Ishikawa (cell line): Measurements from ENCODE around the gene FAM98B.

ENCODE experiments used
- CEBPB ChIP-seq: IDR thresholded peaks from 2 replicates; pipeline ENCODE4 v1.6.1; 2012
- CREB1 ChIP-seq: IDR thresholded peaks from 2 replicates; pipeline ENCODE4 v1.6.1; 2012; ENCODE audit warnings: low read depth
- EGR1 ChIP-seq: IDR thresholded peaks from 2 replicates; pipeline ENCODE4 v1.6.1; 2012
- EP300 ChIP-seq: IDR thresholded peaks from 2 replicates; pipeline ENCODE4 v1.6.1; 2012; ENCODE audit warnings: borderline replicate concordance
- FOXM1 ChIP-seq: IDR thresholded peaks from 2 replicates; pipeline ENCODE4 v1.6.1; 2012; ENCODE audit warnings: low read depth, borderline replicate concordance
- NFIC ChIP-seq: IDR thresholded peaks from 2 replicates; pipeline ENCODE4 v1.6.1; 2012
- RAD21 ChIP-seq: IDR thresholded peaks from 2 replicates; pipeline ENCODE4 v1.6.1; 2012; ENCODE audit warnings: low read depth
- TAF1 ChIP-seq: IDR thresholded peaks from 2 replicates; pipeline ENCODE4 v1.6.1; 2012; ENCODE audit warnings: low read depth, mild to moderate bottlenecking
- TCF12 ChIP-seq: IDR thresholded peaks from 2 replicates; pipeline ENCODE4 v1.6.1; 2012; ENCODE audit warnings: low read depth
- TEAD4 ChIP-seq: IDR thresholded peaks from 2 replicates; pipeline ENCODE4 v1.6.1; 2012
- YY1 ChIP-seq: IDR thresholded peaks from 2 replicates; pipeline ENCODE4 v1.6.1; 2012; ENCODE audit warnings: low read depth
- ZBTB7A ChIP-seq: IDR thresholded peaks from 2 replicates; pipeline ENCODE4 v1.6.1; 2012; ENCODE audit warnings: low read depth
- TF ChIP-seq, protein P1 (sequence below): IDR thresholded peaks from 2 replicates; pipeline ENCODE4 v1.6.1; 2012
- TF ChIP-seq, protein P2 (sequence below): IDR thresholded peaks from 2 replicates; pipeline ENCODE4 v1.6.1; 2012
- TF ChIP-seq, protein P3 (sequence below): IDR thresholded peaks from 2 replicates; pipeline ENCODE4 v1.6.1; 2012; ENCODE audit warnings: low read depth, mild to moderate bottlenecking

The FAM98B gene

DNA sequence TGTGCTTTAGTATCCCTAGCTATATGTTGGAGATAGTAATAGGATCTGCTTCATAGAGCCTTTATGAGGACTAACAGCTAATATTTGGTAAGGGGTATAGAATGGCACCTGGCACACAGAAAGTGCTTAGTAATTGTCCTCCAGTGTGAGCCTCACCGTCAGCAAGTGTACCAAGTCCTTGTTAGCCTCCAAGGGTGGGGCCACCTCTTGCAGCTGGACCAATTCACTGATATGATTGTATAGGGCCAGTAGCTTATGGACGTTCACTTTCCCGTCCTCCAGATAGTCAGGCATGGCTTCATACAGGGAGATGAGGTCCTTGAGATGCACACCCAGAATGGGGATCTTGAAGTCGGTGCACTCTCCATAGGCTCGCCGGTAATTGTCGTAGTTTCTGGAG is 53.6 kb downstream of the FAM98B start:
- TF ChIP-seq CREB1: no peak

DNA sequence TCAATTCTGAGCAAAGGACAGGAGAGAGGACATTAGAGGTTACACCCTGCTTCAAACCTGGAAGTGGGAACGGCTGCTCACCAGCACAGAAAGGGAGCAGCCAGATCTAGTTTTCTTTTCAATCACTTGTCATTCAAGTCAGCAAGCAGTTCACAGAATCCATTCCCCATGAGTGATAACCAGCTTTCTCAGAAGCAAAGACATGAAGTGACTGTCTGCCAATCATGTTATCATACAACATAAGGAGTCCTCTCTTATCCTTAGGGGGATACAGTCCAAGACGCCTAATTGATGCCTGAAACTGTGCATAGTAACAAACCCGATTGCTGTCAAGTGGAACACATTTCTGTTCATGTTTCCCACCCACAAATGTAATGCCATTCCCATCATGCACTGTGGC is 54.7 kb downstream of the FAM98B start:
- no peak for TF ChIP-seq TCF12
- TF ChIP-seq, protein P1, sequence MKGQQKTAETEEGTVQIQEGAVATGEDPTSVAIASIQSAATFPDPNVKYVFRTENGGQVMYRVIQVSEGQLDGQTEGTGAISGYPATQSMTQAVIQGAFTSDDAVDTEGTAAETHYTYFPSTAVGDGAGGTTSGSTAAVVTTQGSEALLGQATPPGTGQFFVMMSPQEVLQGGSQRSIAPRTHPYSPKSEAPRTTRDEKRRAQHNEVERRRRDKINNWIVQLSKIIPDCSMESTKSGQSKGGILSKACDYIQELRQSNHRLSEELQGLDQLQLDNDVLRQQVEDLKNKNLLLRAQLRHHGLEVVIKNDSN: no peak
- TF ChIP-seq, protein P2, sequence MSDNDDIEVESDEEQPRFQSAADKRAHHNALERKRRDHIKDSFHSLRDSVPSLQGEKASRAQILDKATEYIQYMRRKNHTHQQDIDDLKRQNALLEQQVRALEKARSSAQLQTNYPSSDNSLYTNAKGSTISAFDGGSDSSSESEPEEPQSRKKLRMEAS: no peak
- TF ChIP-seq NFIC: no peak
- no peak for TF ChIP-seq TAF1
- no peak for TF ChIP-seq RAD21
- no peak for TF ChIP-seq ZBTB7A

DNA sequence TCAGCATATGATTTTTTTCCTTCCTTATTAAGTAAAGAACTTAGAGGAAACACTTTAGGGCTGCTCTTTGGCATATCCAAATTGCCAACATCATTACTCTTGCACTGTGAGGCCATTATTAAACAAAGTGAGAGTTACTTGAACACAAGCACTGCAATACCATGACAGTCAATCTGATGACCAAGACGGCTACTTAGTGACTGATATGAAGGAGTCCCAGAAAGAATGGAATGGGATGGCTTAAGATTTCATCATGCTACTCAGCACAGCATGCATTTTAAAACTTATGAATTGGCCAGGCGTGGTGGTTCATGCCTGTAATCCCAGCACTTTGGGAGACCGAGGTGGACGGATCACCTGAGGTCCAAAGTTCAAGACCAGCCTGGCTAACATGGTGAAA is 55.2 kb downstream of the FAM98B start:
- TF ChIP-seq ZBTB7A (no peak), FOXM1 (no peak), TAF1 (no peak), CEBPB (no peak)
- TF ChIP-seq, protein P1: no peak
- TF ChIP-seq, protein P2: no peak

DNA sequence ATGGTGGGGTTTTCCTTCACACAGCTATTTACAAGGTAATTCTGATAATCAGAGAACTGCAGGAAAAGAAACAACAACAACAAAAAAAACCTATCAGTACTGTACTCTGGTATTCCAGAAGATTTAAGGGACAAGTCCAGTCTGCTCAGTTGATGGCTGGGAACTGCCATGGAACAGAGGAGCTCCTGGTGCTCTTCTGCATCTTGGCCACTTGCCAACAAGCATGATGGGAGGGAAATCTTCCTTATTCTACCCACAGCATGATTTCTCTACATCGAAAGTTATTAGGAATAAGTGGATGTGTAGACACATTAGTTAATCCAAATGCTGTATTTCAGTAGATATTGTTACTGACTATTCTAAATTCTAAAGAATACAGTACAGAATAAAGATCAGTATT is 59.0 kb downstream of the FAM98B start:
- TF ChIP-seq TCF12 (no peak), NFIC (peak; percentile 51; the same call in 1 of the 2 replicates)

DNA sequence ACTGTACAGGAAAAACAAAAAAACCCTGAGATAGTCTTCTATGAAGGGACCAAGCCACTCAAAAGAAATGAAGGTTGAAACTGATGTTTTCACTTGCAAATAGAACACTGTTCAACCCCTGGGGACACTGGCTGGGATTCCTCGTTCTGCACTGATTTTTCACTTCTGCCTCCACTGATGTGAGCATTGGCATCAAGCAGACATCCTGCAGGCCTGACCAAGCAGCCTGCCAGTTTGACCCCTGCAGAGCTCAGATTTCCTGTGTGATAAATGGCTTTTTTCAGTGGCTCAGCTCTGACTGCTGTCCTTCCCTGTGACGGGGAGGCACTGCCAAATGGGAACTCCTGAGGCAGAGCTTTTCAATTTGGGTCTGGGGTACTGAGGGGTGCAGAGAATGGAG is 60.7 kb downstream of the FAM98B start:
- TF ChIP-seq RAD21 (no peak), CEBPB (no peak), NFIC (no peak), YY1 (no peak), CREB1 (no peak), FOXM1 (no peak), ZBTB7A (no peak)
- TF ChIP-seq, protein P2: no peak

DNA sequence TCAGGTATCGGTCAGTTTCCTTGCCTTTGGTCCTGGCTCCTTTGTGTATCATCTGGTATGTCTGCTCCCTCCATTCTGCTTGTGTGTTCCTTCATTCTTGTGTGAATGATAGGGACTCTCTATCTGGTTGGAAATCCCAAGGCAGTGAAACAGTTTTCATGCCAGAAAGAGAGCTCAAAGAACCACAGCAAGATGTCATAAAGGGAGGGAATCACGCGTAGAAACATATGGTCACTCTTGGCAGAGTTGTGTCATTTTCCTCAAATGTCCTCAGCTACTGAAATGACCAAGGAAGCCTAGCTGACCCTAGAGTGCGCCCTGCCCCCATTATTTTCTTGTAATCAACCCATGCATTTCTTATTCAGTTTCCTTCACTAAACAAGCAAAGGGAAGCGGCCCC is 62.7 kb downstream of the FAM98B start:
- TF ChIP-seq, protein P2: no peak
- TF ChIP-seq ZBTB7A: no peak
- TF ChIP-seq TAF1: no peak
- no peak for TF ChIP-seq EGR1

DNA sequence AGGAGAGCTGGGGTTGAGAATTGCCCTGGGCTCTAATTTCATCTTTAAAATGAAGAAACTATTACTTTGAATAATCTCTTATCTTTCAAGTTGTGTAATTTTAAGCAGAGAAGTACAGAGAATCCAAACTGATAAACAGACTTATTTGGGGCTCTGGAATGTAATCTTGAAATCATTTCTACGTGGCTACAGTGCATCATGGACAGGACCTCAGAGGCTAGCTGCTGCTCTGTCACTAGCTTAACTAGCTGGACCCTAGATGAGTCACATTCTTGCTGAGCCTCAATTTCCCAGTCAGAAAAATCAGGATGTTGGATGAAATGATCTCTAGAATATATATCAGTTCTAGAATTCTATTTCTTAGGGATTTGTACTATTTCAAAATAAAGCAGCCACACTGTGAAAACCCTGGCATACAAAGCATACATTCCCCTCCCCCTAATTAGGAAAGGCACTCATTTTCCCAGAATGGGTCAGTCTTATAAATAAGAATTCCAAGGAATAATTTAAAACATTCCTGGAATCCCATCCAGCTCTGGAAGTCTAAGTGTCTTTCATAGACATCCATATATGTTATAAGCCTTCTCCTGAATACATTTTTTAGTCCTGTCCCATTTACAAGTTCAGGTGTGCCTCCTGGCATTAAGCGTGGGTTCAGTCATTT is 63.5 kb downstream of the FAM98B start:
- TF ChIP-seq, protein P2: no peak
- no peak for TF ChIP-seq TCF12
- TF ChIP-seq EGR1: no peak
- TF ChIP-seq YY1: no peak
- no peak for TF ChIP-seq NFIC
- TF ChIP-seq, protein P3, sequence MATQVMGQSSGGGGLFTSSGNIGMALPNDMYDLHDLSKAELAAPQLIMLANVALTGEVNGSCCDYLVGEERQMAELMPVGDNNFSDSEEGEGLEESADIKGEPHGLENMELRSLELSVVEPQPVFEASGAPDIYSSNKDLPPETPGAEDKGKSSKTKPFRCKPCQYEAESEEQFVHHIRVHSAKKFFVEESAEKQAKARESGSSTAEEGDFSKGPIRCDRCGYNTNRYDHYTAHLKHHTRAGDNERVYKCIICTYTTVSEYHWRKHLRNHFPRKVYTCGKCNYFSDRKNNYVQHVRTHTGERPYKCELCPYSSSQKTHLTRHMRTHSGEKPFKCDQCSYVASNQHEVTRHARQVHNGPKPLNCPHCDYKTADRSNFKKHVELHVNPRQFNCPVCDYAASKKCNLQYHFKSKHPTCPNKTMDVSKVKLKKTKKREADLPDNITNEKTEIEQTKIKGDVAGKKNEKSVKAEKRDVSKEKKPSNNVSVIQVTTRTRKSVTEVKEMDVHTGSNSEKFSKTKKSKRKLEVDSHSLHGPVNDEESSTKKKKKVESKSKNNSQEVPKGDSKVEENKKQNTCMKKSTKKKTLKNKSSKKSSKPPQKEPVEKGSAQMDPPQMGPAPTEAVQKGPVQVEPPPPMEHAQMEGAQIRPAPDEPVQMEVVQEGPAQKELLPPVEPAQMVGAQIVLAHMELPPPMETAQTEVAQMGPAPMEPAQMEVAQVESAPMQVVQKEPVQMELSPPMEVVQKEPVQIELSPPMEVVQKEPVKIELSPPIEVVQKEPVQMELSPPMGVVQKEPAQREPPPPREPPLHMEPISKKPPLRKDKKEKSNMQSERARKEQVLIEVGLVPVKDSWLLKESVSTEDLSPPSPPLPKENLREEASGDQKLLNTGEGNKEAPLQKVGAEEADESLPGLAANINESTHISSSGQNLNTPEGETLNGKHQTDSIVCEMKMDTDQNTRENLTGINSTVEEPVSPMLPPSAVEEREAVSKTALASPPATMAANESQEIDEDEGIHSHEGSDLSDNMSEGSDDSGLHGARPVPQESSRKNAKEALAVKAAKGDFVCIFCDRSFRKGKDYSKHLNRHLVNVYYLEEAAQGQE: no peak
- TF ChIP-seq CREB1: no peak
- TF ChIP-seq ZBTB7A: no peak
- no peak for TF ChIP-seq TEAD4
- TF ChIP-seq FOXM1: no peak
- TF ChIP-seq, protein P1: no peak
- no peak for TF ChIP-seq CEBPB
- TF ChIP-seq EP300: no peak
- no peak for TF ChIP-seq TAF1
- no peak for TF ChIP-seq RAD21

DNA sequence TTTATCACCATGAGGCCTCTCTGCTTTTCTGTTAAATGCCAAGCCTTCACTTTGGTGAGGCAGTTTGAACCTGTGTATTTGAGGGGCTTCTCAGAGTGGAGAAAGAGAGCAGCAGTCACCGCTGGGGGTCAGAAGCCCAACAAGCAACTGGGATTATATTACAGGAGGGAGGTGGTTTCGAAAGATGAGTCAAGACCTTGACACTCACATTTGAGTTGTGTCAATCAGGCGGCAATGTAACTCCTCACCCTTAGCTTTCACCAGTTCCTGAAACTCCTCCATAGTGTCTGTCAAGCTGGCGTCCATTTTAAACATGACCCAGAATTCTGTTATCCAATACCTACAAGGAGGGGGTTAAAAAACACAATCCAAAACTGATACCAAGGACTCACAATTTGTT is 64.2 kb downstream of the FAM98B start:
- TF ChIP-seq, protein P1: no peak
- TF ChIP-seq NFIC (no peak), EP300 (no peak), CEBPB (no peak), ZBTB7A (no peak), TAF1 (no peak), TCF12 (no peak), YY1 (no peak), RAD21 (no peak)
- TF ChIP-seq, protein P2: no peak
- TF ChIP-seq, protein P3: no peak
